Stimulated activated naive CD8-positive, alpha-beta T cell treated with anti-CD3 and anti-CD28 coated beads, Interleukin-15, amount 100 ng/mL, for 72 hours (primary cell): ENCODE measurements around the gene FOXI2.

Experiments
- ATAC-seq: fragments of 150-1000 bp; cut with Tn5 transposase; 2 replicates; pipeline ENCODE4 v1.10.0; 2021; ENCODE audit warnings: mild to moderate bottlenecking, moderate library complexity
- DNase-seq, 2 donors: peaks; one replicate each; pipeline ENCODE4 v3.0.0; 2021 to 2022
- H3K27ac Mint-ChIP-seq, 2 donors: one replicate each; pipeline ENCODE4 v1.8.0; 2022; ENCODE audit warnings: mild to moderate bottlenecking in 2 of 2, mixed read lengths in 2 of 2, moderate library complexity in 2 of 2
- H3K27me3 Mint-ChIP-seq: one replicate; pipeline ENCODE4 v1.8.0; 2022; ENCODE audit warnings: mixed read lengths
- H3K4me1 Mint-ChIP-seq: one replicate; pipeline ENCODE4 v1.8.0; 2022; ENCODE audit warnings: mild to moderate bottlenecking, mixed read lengths
- H3K4me3 Mint-ChIP-seq, 2 donors: one replicate each; pipeline ENCODE4 v1.8.0; 2022; ENCODE audit warnings: mild to moderate bottlenecking in 2 of 2, mixed read lengths in 2 of 2, moderate library complexity in 1 of 2
- H3K9me3 Mint-ChIP-seq, 2 donors: one replicate each; pipeline ENCODE4 v1.8.0; 2022; ENCODE audit warnings: mixed read lengths in 2 of 2

FOXI2 gene

GRCh38 chr10:127781412-127781811 lies 44.4 kb downstream of the FOXI2 start:
- no peaks in the 10 kb centered on the region for H3K4me1 Mint-ChIP-seq
- H3K27me3 Mint-ChIP-seq = peaks cover 7% of the 10 kb centered on the region
- H3K9me3 Mint-ChIP-seq = no peaks in the 10 kb centered on the region
- no peak overlapping the region for H3K4me3 Mint-ChIP-seq
- H3K27ac Mint-ChIP-seq = no peak overlapping the region
- no peak for ATAC-seq
- no peak for DNase-seq

GRCh38 chr10:127787873-127788272 lies 50.9 kb downstream of the FOXI2 start:
- Mint-ChIP-seq H3K27ac (no peak overlapping the region), H3K9me3 (peaks cover 4 to 7% of the 10 kb centered on the region in 2 donors), H3K4me3 (no peak overlapping the region), H3K4me1 (no peaks in the 10 kb centered on the region), H3K27me3 (peaks cover 17% of the 10 kb centered on the region)
- ATAC-seq = no peak
- no peak for DNase-seq

GRCh38 chr10:127790066-127790624 lies 53.2 kb downstream of the FOXI2 start:
- Mint-ChIP-seq H3K27me3 (peaks cover 30% of the 10 kb centered on the region), H3K9me3 (peaks cover 4 to 7% of the 10 kb centered on the region in 2 donors), H3K4me1 (no peaks in the 10 kb centered on the region), H3K4me3 (no peak overlapping the region), H3K27ac (no peak overlapping the region)
- ATAC-seq (no peak), DNase-seq (no peak)
